Keratinocyte (primary cell): ENCODE data around the gene PLEKHN1. TPM values are rescaled to one million over a fixed set of nuclear protein-coding genes. Genes with fewer than 3 reads are reported as not detected.

ENCODE experiments used
- DNase-seq: peaks from one replicate; pipeline ENCODE4 v3.0.0-alpha.2; 2011; ENCODE audit warnings: low read depth, missing footprints, low spot score
- FAIRE-seq: peaks from 2 replicates; lab custom pipeline; 2011; peaks lifted over from hg19 to GRCh38; lab: Jason Lieb, UNC
- H2AFZ ChIP-seq: 2 replicates; pipeline ENCODE4 v1.6.0; 2012; ENCODE audit warnings: low read length, control low read depth, inconsistent platforms; ENCODE audit not compliant: control insufficient read depth
- H3K27ac ChIP-seq: 2 replicates; pipeline ENCODE4 v1.5.1; 2011; ENCODE audit warnings: low read length; ENCODE audit not compliant: control insufficient read depth, insufficient read depth
- H3K27me3 ChIP-seq: 3 replicates; pipeline ENCODE4 v1.6.0; 2011; ENCODE audit warnings: low read length; ENCODE audit not compliant: control insufficient read depth, insufficient read depth; ENCODE audit errors: extremely low read depth
- H3K36me3 ChIP-seq, 2 experiments: 2 replicates in 1 of 2; 3 replicates in 1 of 2; pipeline ENCODE4 v1.5.1; 2011; ENCODE audit warnings: low read length in 2 of 2, mild to moderate bottlenecking in 1 of 2; ENCODE audit not compliant: control insufficient read depth in 2 of 2, insufficient read depth in 2 of 2; ENCODE audit errors: extremely low read depth in 1 of 2
- H3K4me1 ChIP-seq: 3 replicates; pipeline ENCODE4 v1.5.1; 2011; ENCODE audit warnings: low read length; ENCODE audit not compliant: control insufficient read depth, insufficient read depth; ENCODE audit errors: extremely low read depth
- H3K4me2 ChIP-seq: 3 replicates; pipeline ENCODE4 v1.6.0; 2011; ENCODE audit warnings: low read depth, low read length; ENCODE audit not compliant: control insufficient read depth, insufficient read depth; ENCODE audit errors: extremely low read depth
- H3K4me3 ChIP-seq, 3 experiments: fragments of 200-600 bp in 1 of 3; sonication (generic) in 1 of 3; 2 replicates in 2 of 3; 3 replicates in 1 of 3; pipeline ENCODE4 v1.5.1; 2011 to 2016; ENCODE audit warnings: low read length in 3 of 3, mild to moderate bottlenecking in 3 of 3, control low read depth in 2 of 3, inconsistent platforms in 1 of 3, low read depth in 1 of 3, mixed read lengths in 1 of 3, mixed run types in 1 of 3, moderate library complexity in 1 of 3; ENCODE audit not compliant: control insufficient read depth in 2 of 3, insufficient read depth in 2 of 3; ENCODE audit errors: extremely low read depth in 1 of 3
- H3K79me2 ChIP-seq: 2 replicates; pipeline ENCODE4 v1.6.0; 2012; ENCODE audit warnings: low read length; ENCODE audit not compliant: control insufficient read depth, insufficient read depth
- H3K9ac ChIP-seq: 3 replicates; pipeline ENCODE4 v1.6.0; 2011; ENCODE audit warnings: low read length; ENCODE audit not compliant: control insufficient read depth, insufficient read depth; ENCODE audit errors: extremely low read depth
- H3K9me1 ChIP-seq: 3 replicates; pipeline ENCODE4 v1.6.0; 2011; ENCODE audit warnings: low read length; ENCODE audit not compliant: control insufficient read depth, insufficient read depth; ENCODE audit errors: extremely low read depth
- H3K9me3 ChIP-seq: 2 replicates; pipeline ENCODE4 v1.5.1; 2012; ENCODE audit warnings: low read depth, low read length; ENCODE audit not compliant: control insufficient read depth
- H4K20me1 ChIP-seq: 3 replicates; pipeline ENCODE4 v1.6.0; 2011; ENCODE audit warnings: low read length; ENCODE audit not compliant: control insufficient read depth, insufficient read depth; ENCODE audit errors: extremely low read depth
- CTCF ChIP-seq, 3 experiments: IDR thresholded peaks in 1 of 3; conservative IDR thresholded peaks in 1 of 3; optimal IDR thresholded peaks in 1 of 3; 2 replicates in 2 of 3; 3 replicates in 1 of 3; pipeline versions ENCODE3 to v1.5.1; 2011; ENCODE audit warnings: low read length in 3 of 3, mild to moderate bottlenecking in 3 of 3, moderate library complexity in 2 of 3, control low read depth in 1 of 3, inconsistent platforms in 1 of 3; ENCODE audit not compliant: insufficient read depth in 2 of 3; ENCODE audit errors: extremely low read depth in 1 of 3
- EZH2 ChIP-seq: IDR thresholded peaks from one replicate; pipeline ENCODE4 v1.6.1; 2012; ENCODE audit warnings: inconsistent platforms, mild to moderate bottlenecking, low read length, moderate library complexity
- dilution Hi-C: fragments of 300-500 bp; cut with MboI; formaldehyde crosslinking; loops from one replicate; pipeline ENCODE4 v1.7.0; 2020; ENCODE audit warnings: low sequenced_read_pairs; ENCODE audit not compliant: extremely low pct_ligation_motif_present
- polyA plus RNA-seq, 5 experiments: library from polyadenylated mRNA; depleted of rRNA in 3 of 5; stranded (reverse) in 3 of 5; stranded (forward) in 1 of 5; unstranded in 1 of 5; fragments of >200 nt; gene quantifications; 1 replicate in 1 of 5; 2 replicates in 3 of 5; 3 replicates in 1 of 5; pipeline versions ENCODE4 v1.2.1 to v1.2.3, GENCODE V29; 2011 to 2012; ENCODE audit warnings: missing spikeins in 2 of 5, low read depth in 1 of 5, low replicate concordance in 1 of 5

PLEKHN1 gene
- polyA plus RNA-seq, 1 donor (not counting 4 experiments of a cell fraction or from before 2014, with no cell fraction given): 2.5 TPM

GRCh38 chr1:974687-975328, 8.5 kb downstream of the PLEKHN1 start:
- H3K4me2 ChIP-seq: no peak overlapping the region

GRCh38 chr1:975365-975764, 9.1 kb downstream of the PLEKHN1 start:
- no peak for FAIRE-seq
- H3K9me1 ChIP-seq: no peaks in the 10 kb centered on the region
- DNase-seq: no peak
- no peak overlapping the region for H3K4me2 ChIP-seq
- no peaks in the 10 kb centered on the region for H3K9me3 ChIP-seq
- no peak overlapping the region for H2AFZ ChIP-seq
- H3K9ac ChIP-seq: no peak overlapping the region
- dilution Hi-C loops: no loop called here
- H3K4me3 ChIP-seq: no peak overlapping the region
- H3K79me2 ChIP-seq: no peaks in the 10 kb centered on the region
- TF ChIP-seq CTCF (optimal IDR thresholded peaks at IDR 0.05 in 1 of 3, IDR thresholded peaks at IDR 0.05 in 1 of 3, conservative IDR thresholded peaks at IDR 0.05 in 1 of 3; ENCODE audit: extremely low read depth in 1 of 3, insufficient read depth in 2 of 3, low read length in 3 of 3) (no peak), EZH2 (no peak)
- H3K27me3 ChIP-seq: peaks cover 10% of the 10 kb centered on the region
- peaks cover 0 to 3% of the 10 kb centered on the region in 2 experiments for H3K36me3 ChIP-seq
- no peaks in the 10 kb centered on the region for H4K20me1 ChIP-seq
- H3K27ac ChIP-seq: no peak overlapping the region
- peaks cover 4% of the 10 kb centered on the region for H3K4me1 ChIP-seq

More at GRCh38 chr1:974687-975328, 8.5 kb downstream of the PLEKHN1 start:
- Histone ChIP-seq H4K20me1 (no peaks in the 10 kb centered on the region), H3K79me2 (no peaks in the 10 kb centered on the region), H3K4me3 (no peak overlapping the region), H2AFZ (no peak overlapping the region), H3K9me3 (no peaks in the 10 kb centered on the region), H3K27ac (no peak overlapping the region), H3K9me1 (no peaks in the 10 kb centered on the region), H3K4me1 (peaks cover 4% of the 10 kb centered on the region), H3K27me3 (peaks cover 5% of the 10 kb centered on the region), H3K36me3 (peaks cover 0 to 3% of the 10 kb centered on the region in 2 experiments), H3K9ac (no peak overlapping the region)
- DNase-seq (no peak), FAIRE-seq (no peak)
- dilution Hi-C loops: no loop called here
- TF ChIP-seq EZH2 (no peak), CTCF (optimal IDR thresholded peaks at IDR 0.05 in 1 of 3, IDR thresholded peaks at IDR 0.05 in 1 of 3, conservative IDR thresholded peaks at IDR 0.05 in 1 of 3; ENCODE audit: extremely low read depth in 1 of 3, insufficient read depth in 2 of 3, low read length in 3 of 3) (no peak)
